HG02840 (cell line): Measurements from ENCODE around the gene FGB.

ENCODE experiments used
- ATAC-seq: cut with Tn5 transposase; IDR thresholded peaks from one replicate; pipeline ENCODE4 v1.9.1; 2021; ENCODE audit warnings: mild to moderate bottlenecking, moderate library complexity, moderate number of reproducible peaks; ENCODE audit not compliant: unreplicated experiment, low FRiP score

The FGB gene

DNA sequence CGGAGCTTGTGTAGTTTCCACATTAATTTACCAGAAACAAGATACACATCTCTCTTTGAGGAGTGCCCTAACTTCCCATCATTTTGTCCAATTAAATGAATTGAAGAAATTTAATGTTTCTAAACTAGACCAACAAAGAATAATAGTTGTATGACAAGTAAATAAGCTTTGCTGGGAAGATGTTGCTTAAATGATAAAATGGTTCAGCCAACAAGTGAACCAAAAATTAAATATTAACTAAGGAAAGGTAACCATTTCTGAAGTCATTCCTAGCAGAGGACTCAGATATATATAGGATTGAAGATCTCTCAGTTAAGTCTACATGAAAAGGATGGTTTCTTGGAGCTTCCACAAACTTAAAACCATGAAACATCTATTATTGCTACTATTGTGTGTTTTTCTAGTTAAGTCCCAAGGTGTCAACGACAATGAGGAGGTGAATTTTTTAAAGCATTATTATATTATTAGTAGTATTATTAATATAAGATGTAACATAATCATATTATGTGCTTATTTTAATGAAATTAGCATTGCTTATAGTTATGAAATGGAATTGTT, at the start of gene FGB:
Gene FGB, plus strand, starts transcription at position 315 of the 558 bp plus-strand sequence. Its CDS starts 8 bp downstream, at position 323.
- ATAC-seq: no peak

GRCh38 chr4:154516318-154517029, 46.3 kb upstream of the FGB start:
- no peak for ATAC-seq

DNA sequence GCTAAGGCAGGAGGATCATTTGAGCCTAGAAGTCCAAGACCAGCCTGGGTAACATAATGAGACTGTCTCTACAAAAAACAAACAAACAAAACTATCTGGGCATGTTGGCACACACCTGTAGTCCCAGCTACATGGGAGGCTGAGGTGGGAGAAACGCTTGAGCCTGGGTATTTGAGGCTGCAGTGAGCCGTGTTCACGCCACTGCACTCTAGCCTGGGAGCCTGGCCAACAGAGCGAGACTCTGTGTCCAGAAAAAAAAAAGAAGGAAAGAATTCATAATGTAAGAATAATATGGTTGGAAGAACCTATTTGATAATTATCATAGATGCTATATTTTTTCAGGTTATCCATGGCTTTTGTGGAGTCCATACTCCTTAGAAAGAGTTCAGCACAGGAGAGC, 45.2 kb upstream of the FGB start:
- ATAC-seq: no peak

DNA sequence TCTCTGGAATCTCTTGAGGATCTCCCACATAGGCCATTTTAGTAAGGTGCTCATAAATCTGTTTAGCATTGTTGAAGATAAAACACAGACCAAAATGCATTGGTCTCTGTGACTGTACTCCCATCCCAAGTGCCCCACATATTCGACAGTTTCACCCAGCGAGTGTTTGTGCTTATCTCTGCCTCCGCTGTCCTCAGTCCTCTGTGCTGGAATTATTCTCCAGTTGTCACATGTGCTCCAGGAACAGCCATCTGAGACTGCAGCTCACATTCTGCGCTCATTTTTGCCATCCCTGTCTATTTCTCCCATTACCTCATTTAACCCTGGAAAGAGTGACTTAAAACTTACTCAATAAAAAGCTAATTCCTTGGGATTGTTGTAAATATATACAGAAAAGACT, 43.6 kb upstream of the FGB start:
- ATAC-seq: no peak

GRCh38 chr4:154521607-154522006, 41.2 kb upstream of the FGB start:
- no peak for ATAC-seq

DNA sequence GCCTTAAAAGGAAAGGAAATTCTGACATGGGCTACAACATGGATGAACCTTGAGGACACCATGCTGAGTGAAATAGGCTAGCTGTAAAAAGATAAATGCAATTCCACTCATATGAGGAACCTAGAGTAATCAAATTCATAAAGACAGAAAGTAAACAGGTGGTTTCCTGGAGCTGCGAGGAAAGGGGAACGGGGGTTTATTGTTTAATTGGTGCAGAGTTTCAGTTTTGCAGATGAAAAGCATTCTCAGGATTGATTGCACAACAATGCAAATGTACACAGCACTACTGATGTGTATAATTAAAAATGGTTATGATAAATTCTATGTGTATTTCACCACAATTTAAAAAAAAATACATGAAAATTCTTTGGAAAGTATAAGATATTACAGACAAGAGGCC, 36.7 kb upstream of the FGB start:
- no peak for ATAC-seq

- ATAC-seq: no peak
Measured at GRCh38 chr4:154527308-154527707, 35.5 kb upstream of the FGB start.

- ATAC-seq: no peak
Measured at GRCh38 chr4:154528869-154529268, 33.9 kb upstream of the FGB start.

DNA sequence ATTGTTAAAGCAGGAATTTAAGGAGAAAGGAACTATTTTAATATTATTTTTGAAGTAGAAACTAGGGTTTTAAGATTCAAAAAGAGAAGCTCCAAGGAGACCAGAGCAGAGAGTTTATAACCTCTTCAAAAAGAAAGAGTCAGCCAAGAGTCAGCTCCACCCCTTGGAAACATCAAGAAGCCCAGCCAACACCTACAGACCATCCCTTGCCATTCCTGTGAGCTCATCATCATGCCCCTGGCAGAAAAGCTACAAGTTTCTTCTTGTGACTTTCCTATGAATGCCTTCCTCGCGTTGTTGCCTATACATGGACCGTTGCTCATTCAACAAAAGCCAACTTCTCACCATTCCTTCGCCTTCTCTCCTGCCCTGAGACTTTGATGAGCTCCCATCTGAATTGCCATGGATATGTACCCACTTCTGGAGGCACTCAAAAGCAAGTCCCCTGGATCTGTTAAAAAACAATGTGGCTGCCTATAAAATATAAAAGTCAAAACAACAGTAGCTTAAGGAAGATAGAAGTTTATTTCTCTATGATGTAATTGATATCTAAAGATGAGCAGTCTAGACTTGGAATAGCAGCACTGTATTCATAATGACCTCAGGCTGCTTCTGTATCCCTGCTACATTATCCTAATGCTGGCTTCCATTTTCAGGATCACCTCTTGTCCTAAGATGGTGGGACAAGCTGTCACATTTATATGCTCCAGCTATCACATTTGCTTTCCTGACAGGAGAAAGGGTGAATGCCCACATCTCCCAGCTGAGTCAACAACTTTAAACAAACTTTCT, 32.9 kb upstream of the FGB start:
- ATAC-seq: no peak

DNA sequence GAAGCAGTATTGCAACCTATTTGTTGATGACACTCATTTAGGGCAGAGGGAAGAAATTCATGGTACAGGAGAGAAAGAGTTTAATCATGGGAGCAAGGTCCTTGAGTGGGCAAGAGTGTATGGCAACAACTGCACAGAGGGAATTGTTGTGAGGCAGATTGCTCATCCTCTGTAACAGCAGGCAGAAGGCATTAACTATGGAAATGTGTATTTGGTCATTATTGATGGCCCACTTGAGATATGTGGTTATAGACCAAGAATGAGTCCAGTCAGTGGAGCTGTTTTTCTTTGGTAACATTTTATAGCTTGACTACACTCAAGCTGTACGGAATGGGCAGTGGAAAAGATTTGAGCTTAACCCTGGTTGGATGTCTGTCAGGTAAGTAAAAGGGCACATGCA, 28.5 kb upstream of the FGB start:
- ATAC-seq: no peak

- no peak for ATAC-seq
Measured at GRCh38 chr4:154542271-154542879, 20.4 kb upstream of the FGB start.

DNA sequence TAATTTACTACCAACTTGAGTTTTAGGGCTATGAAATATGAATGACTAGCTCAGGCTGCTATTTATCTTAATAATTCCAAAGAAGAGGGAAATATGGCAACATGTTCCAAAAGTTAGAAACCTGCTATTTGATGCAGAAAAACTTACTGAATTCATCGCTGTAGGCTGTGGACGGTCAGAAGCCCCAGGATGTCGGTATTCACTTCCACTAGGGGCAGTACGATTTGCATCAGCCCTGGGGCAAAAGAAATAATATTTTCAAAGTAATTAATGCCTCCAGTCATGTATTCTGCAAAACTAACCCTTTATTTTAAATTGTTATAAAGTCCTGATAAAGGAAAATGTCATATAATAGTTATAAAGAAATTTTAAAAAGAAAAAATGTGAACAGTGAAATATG, 17.1 kb upstream of the FGB start:
- ATAC-seq: no peak

GRCh38 chr4:154549894-154550790, 12.7 kb upstream of the FGB start, which contains the start of gene PLRG1:
PLRG1 (minus strand) TSS chr4:154550400; CDS start chr4:154550308, 92 bp downstream.
- peak; percentile 100 for ATAC-seq

GRCh38 chr4:154551872-154552686, 10.7 kb upstream of the FGB start:
- peak; percentile 44 for ATAC-seq

- no peak for ATAC-seq
Measured at GRCh38 chr4:154559141-154559493, 3.7 kb upstream of the FGB start.

GRCh38 chr4:154559494-154560418, 3.1 kb upstream of the FGB start:
- peak; percentile 61 for ATAC-seq

DNA sequence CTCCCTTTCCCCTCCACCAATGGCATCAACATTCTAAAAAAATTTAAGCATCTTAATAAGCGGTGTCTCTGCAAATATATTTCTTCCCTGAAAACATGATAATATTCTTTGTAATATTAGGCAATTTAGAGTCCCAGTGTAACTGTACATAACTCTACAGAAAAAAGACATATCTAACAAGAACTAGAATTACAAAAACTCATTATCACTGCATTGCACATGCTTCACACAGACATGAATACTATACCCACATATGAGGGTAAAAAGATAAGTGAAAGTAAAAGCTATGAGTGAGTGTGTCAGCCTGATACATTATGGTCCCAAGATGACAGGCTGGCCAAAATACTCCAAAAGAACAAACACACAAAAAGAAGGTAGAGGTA, 2.4 kb upstream of the FGB start:
- no peak for ATAC-seq

DNA sequence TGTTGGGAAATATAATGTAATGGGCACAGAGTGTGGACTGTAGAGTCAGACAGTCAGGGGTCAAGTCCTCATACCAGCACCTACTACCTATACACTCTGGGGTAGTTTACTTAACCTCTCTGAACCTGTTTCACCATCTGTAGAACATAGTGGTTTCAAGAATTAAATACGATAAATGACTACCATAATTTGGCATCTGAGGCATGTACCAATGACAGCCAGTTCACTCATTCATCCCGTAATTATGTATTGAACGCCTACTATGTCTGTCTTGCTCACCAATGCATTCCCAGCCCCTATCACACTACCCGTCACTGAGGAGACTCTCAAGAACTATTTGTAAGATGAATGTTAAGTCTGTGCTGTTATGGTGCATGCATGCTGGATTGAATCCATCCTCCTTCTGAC, 2.0 kb upstream of the FGB start:
- no peak for ATAC-seq
